Effector memory CD4-positive, alpha-beta T cell (primary cell): ENCODE measurements around the gene PES1.
"Not testable (repeated sequence)": the region's sequence is repeated elsewhere in the genome, so short reads cannot be mapped to it uniquely, and the experiment has no call there.

Experiments used
- DNase-seq, 3 donors: peaks; one replicate each; pipeline ENCODE4 v3.0.0-alpha.2; 2020
- H3K27ac ChIP-seq: 2 replicates; pipeline ENCODE4 v1.7.0; 2013; ENCODE audit warnings: mild to moderate bottlenecking, low read length, moderate library complexity; ENCODE audit not compliant: insufficient read depth, poor library complexity, severe bottlenecking
- H3K27me3 ChIP-seq: replicated peaks from 2 replicates; pipeline ENCODE4 v1.7.0; 2013; ENCODE audit warnings: mild to moderate bottlenecking, low read length; ENCODE audit not compliant: insufficient read depth, control insufficient read depth, poor library complexity, severe bottlenecking
- H3K36me3 ChIP-seq: 2 replicates; pipeline ENCODE4 v1.7.0; 2013; ENCODE audit warnings: mild to moderate bottlenecking, low read length, moderate library complexity; ENCODE audit not compliant: control insufficient read depth, insufficient read depth
- H3K4me1 ChIP-seq: 2 replicates; pipeline ENCODE4 v1.7.0; 2013; ENCODE audit warnings: low read length, mild to moderate bottlenecking; ENCODE audit not compliant: control insufficient read depth, insufficient read depth, poor library complexity, severe bottlenecking
- H3K4me3 ChIP-seq: 2 replicates; pipeline ENCODE4 v1.7.0; 2013; ENCODE audit warnings: low read length, low read depth, mild to moderate bottlenecking; ENCODE audit not compliant: insufficient read depth, poor library complexity, severe bottlenecking
- H3K9me3 ChIP-seq: 2 replicates; pipeline ENCODE4 v1.7.0; 2013; ENCODE audit warnings: mild to moderate bottlenecking, low read length, moderate library complexity; ENCODE audit not compliant: control insufficient read depth

Gene PES1

GRCh38 chr22:30568137-30568805, 23.4 kb downstream of the PES1 start:
- no peaks in the 10 kb centered on the region for H3K9me3 ChIP-seq
- DNase-seq = no peak
- H3K27me3 ChIP-seq = no peaks in the 10 kb centered on the region
- no peaks in the 10 kb centered on the region for H3K36me3 ChIP-seq
- no peak overlapping the region for H3K27ac ChIP-seq
- H3K4me1 ChIP-seq = no peaks in the 10 kb centered on the region
- H3K4me3 ChIP-seq = no peak overlapping the region

- not testable (repeated sequence) for H3K27ac ChIP-seq, H3K4me3 ChIP-seq, DNase-seq, H3K36me3 ChIP-seq, H3K27me3 ChIP-seq, H3K4me1 ChIP-seq, H3K9me3 ChIP-seq
Observed at GRCh38 chr22:30567277-30567676, 24.4 kb downstream of the PES1 start.

- Histone ChIP-seq H3K4me1 (no peaks in the 10 kb centered on the region), H3K4me3 (no peak overlapping the region), H3K27ac (no peak overlapping the region), H3K27me3 (no peaks in the 10 kb centered on the region), H3K36me3 (no peaks in the 10 kb centered on the region), H3K9me3 (no peaks in the 10 kb centered on the region)
- no peak for DNase-seq
Observed at GRCh38 chr22:30566125-30566524, 25.6 kb downstream of the PES1 start.

GRCh38 chr22:30565341-30565740, 26.4 kb downstream of the PES1 start:
- H3K27me3 ChIP-seq = no peaks in the 10 kb centered on the region

DNA sequence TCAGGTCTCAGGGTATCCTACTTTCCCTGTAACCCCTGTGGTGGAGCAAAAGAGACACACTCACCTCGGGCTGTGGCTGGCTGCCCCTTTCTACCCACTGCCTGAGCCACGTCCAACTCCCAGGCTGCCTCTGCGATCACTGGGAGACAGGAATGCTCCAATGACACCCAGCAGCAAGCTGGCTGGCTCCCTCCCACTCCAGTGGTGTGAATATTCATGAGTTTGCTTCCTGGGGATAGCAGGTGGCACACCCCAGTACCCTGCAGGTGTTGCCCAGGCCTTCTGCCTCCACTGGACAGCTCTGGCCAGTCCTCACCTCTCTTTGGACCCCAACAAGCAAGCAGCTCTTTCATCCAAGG, 27.0 kb downstream of the PES1 start:
- Histone ChIP-seq H3K9me3 (no peaks in the 10 kb centered on the region), H3K27ac (no peak overlapping the region), H3K36me3 (no peaks in the 10 kb centered on the region), H3K4me3 (no peak overlapping the region), H3K27me3 (no peaks in the 10 kb centered on the region), H3K4me1 (no peaks in the 10 kb centered on the region)
- no peak for DNase-seq

More at GRCh38 chr22:30565341-30565740, 26.4 kb downstream of the PES1 start:
- no peaks in the 10 kb centered on the region for H3K4me1 ChIP-seq
- no peak for DNase-seq
- no peak overlapping the region for H3K4me3 ChIP-seq
- H3K27ac ChIP-seq = no peak overlapping the region
- H3K9me3 ChIP-seq = no peaks in the 10 kb centered on the region
- H3K36me3 ChIP-seq = no peaks in the 10 kb centered on the region

DNA sequence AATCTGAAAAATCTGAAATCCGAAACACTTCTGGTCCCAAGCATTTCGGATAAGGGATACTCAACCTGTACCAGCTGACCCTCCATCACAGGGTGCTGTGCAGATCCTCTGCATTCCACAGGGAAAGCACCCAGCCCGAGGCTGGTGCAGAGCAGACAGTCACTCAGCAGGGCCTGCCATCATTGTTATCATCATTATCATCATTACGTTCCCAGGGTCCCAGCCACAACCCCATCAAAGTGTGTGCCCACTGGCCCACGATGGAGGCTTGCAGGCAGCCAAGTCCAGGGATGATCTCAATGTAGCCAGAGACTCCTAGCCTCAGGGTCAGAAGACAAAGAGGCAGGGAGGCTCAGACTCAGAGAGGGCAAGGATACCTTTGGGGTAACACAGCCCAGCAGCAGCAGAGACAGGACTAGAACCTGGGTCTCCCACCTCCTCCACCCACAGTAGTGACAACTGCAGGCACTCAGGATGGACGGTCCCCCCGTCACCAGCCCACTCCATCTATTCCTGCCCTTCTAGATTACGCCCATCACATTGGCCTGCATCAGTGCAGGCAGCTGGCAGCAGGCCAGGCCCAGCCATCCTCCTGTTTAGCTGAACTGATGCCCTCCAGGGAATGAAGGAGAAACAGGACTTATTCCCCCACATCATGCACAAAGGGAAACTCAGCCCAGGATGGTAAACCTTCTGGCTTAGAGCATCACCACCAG, 27.5 kb downstream of the PES1 start:
- DNase-seq = no peak

DNA sequence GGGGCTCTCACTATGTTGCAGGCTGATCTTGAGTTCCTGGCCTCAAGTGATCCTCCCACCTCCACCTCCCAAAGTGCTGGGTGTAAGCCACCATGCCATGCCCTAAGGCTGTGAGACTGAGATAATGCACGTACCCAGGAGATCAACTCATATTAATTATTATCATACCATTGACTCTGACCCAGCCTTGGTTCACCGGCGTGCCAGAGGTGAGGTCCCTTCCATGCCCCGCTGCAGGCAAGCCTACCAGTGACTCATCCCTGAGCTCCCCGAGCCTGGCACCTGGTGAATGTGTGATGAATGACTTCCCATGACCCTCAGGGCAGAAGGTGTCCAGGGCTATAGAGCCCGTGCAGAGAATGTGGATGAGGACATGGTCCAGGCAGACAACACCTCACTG, 29.3 kb downstream of the PES1 start:
- H3K27ac ChIP-seq = no peak overlapping the region
- DNase-seq = no peak
- no peak overlapping the region for H3K4me3 ChIP-seq
- no peaks in the 10 kb centered on the region for H3K27me3 ChIP-seq
- no peaks in the 10 kb centered on the region for H3K36me3 ChIP-seq
- no peaks in the 10 kb centered on the region for H3K9me3 ChIP-seq
- H3K4me1 ChIP-seq = no peaks in the 10 kb centered on the region

More for the DNA sequence above, 27.5 kb downstream of the PES1 start:
- Histone ChIP-seq H3K4me1 (no peaks in the 10 kb centered on the region), H3K4me3 (no peak overlapping the region), H3K36me3 (no peaks in the 10 kb centered on the region), H3K9me3 (no peaks in the 10 kb centered on the region), H3K27ac (no peak overlapping the region), H3K27me3 (no peaks in the 10 kb centered on the region)

- H3K4me1 ChIP-seq = no peaks in the 10 kb centered on the region
- no peaks in the 10 kb centered on the region for H3K27me3 ChIP-seq
- no peak overlapping the region for H3K4me3 ChIP-seq
- H3K9me3 ChIP-seq = no peaks in the 10 kb centered on the region
- no peak for DNase-seq
- H3K27ac ChIP-seq = no peak overlapping the region
- H3K36me3 ChIP-seq = no peaks in the 10 kb centered on the region
Observed at GRCh38 chr22:30561402-30562189, 30.1 kb downstream of the PES1 start.

DNA sequence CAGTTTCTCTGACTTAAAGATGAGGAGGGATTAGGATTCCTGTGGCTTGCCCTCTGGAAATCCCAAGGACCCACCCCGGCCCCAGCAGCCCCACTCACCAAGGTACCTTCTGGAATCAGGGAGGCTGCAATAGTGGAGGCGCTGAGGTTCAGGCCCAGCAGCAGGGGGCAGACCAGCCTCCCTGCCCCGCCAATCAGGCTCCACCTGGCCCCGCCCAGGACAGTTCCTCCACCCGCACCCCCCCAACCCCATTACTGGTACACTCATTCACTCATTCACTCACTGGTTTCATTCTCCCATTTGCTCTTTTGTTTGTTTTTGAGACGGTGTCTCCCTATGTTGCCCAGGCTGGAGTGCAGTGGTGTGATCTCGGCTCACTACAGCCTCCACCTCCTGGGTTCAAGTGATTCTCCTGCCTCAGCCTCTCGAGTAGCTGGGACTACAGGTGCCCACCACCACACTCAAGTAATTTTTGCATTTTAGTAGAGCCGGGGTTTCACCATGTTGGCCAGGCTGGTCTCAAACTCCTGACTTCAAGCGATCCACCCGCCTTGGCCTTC, 31.0 kb downstream of the PES1 start:
- not testable (repeated sequence) for DNase-seq, H3K27ac ChIP-seq, H3K4me1 ChIP-seq

GRCh38 chr22:30559889-30560288, 31.8 kb downstream of the PES1 start:
- no peak for DNase-seq
- Histone ChIP-seq H3K9me3 (no peaks in the 10 kb centered on the region), H3K4me3 (no peak overlapping the region), H3K36me3 (no peaks in the 10 kb centered on the region), H3K27me3 (no peaks in the 10 kb centered on the region), H3K27ac (no peak overlapping the region), H3K4me1 (no peaks in the 10 kb centered on the region)

More for the DNA sequence above, 31.0 kb downstream of the PES1 start:
- H3K9me3 ChIP-seq, H3K27me3 ChIP-seq, H3K36me3 ChIP-seq, H3K4me3 ChIP-seq: not testable (repeated sequence)
